Activated naive CD4-positive, alpha-beta T cell treated with anti-CD3 and anti-CD28 coated beads for 36 hours (primary cell): ENCODE results near the gene EHMT1. TPM values are rescaled to one million over a fixed set of nuclear protein-coding genes. Genes with fewer than 3 reads are reported as not detected.
A peak's percentile ranks its signal among the peaks of the same experiment; 100 is the strongest.

Source experiments
- CTCF ChIA-PET: fragments of 350-600 bp; sonication (Branson Sonifier 250); formaldehyde crosslinking; loops from one replicate; lab custom pipeline; 2021; ENCODE audit warnings: antibody characterized with exemption; lab: Charles Lee
- DNase-seq: peaks from one replicate; pipeline ENCODE4 v3.0.0-alpha.2; 2020
- H3K27ac Mint-ChIP-seq: one replicate; pipeline ENCODE4 v1.8.0; 2021; ENCODE audit warnings: mild to moderate bottlenecking, mixed read lengths
- H3K27me3 Mint-ChIP-seq: one replicate; pipeline ENCODE4 v1.8.0; 2021; ENCODE audit warnings: low read depth, mixed read lengths
- H3K36me3 Mint-ChIP-seq: one replicate; pipeline ENCODE4 v1.8.0; 2021; ENCODE audit warnings: low read depth, mixed read lengths
- H3K4me1 Mint-ChIP-seq: one replicate; pipeline ENCODE4 v1.8.0; 2021; ENCODE audit warnings: low read depth, mixed read lengths
- H3K4me3 Mint-ChIP-seq: one replicate; pipeline ENCODE4 v1.8.0; 2021; ENCODE audit warnings: mild to moderate bottlenecking, moderate library complexity, mixed read lengths
- H3K9me3 Mint-ChIP-seq: one replicate; pipeline ENCODE4 v1.8.0; 2021; ENCODE audit warnings: mixed read lengths
- intact Hi-C: fragments of 100-400 bp; cut with micrococcal nuclease; formaldehyde crosslinking; loops from one replicate; pipeline ENCODE4 v1.15.1; 2023
- total RNA-seq, 2 experiments: library from RNA; stranded (reverse); gene quantifications; one replicate each; pipeline ENCODE4 v1.2.3, GENCODE V29; 2021

Gene EHMT1
- total RNA-seq, result 10 to 100 TPM; 57.9 to 59.0 TPM

- Mint-ChIP-seq H3K9me3 (no peaks in the 10 kb centered on the region), H3K27me3 (no peaks in the 10 kb centered on the region), H3K4me3 (peak within 1 kb of the TSS; percentile 93), H3K27ac (peak within 1 kb of the TSS; percentile 89), H3K36me3 (peaks cover 17% of the 10 kb centered on the region), H3K4me1 (peaks cover 38% of the 10 kb centered on the region)
- CTCF ChIA-PET, result interaction anchor here (1.4 kb wide), 1 partner anchor 81 kb away, joined by 3 read pairs; no protein-coding TSS in a partner anchor
- intact Hi-C loops, result loop anchor here (1.0 to 2.0 kb wide), 4 partner anchors 13 to 40 kb away; partner anchors contain the start of genes ARRDC1, DPH7 and ZMYND19
- DNase-seq, result peak; percentile 87
Measured at GRCh38 chr9:137618105-137619067, at the start of gene EHMT1. TSS of gene EHMT1 (plus strand) at chr9:137619005. CDS start at chr9:137619029, 24 bp downstream.

- Mint-ChIP-seq H3K9me3 (no peaks in the 10 kb centered on the region), H3K27me3 (no peaks in the 10 kb centered on the region), H3K27ac (no peak overlapping the region), H3K4me1 (peaks cover 10% of the 10 kb centered on the region), H3K36me3 (peaks cover 13% of the 10 kb centered on the region), H3K4me3 (no peak overlapping the region)
- intact Hi-C loops, result no loop called here
- CTCF ChIA-PET, result no interaction called here
- no peak for DNase-seq
Measured at GRCh38 chr9:137569609-137570203, 49.1 kb upstream of the EHMT1 start.

GRCh38 chr9:137570566-137570965 is 48.2 kb upstream of the EHMT1 start:
- no peaks in the 10 kb centered on the region for H3K9me3 Mint-ChIP-seq
- CTCF ChIA-PET, result interaction anchor here (0.6 kb wide), 1 partner anchor 29 kb away, joined by 3 read pairs; no protein-coding TSS in a partner anchor
- no peak for DNase-seq
- H3K27me3 Mint-ChIP-seq, result no peaks in the 10 kb centered on the region
- H3K36me3 Mint-ChIP-seq, result peaks cover 17% of the 10 kb centered on the region
- H3K27ac Mint-ChIP-seq, result no peak overlapping the region
- no peak overlapping the region for H3K4me3 Mint-ChIP-seq
- intact Hi-C loops, result no loop called here
- peaks cover 19% of the 10 kb centered on the region for H3K4me1 Mint-ChIP-seq

GRCh38 chr9:137574192-137574591 is 44.6 kb upstream of the EHMT1 start:
- intact Hi-C loops, result no loop called here
- H3K4me3 Mint-ChIP-seq, result no peak overlapping the region

GRCh38 chr9:137575364-137575715 is 43.5 kb upstream of the EHMT1 start:
- CTCF ChIA-PET, result no interaction called here
- intact Hi-C loops, result no loop called here
- peak overlapping the region; percentile 27 for H3K27ac Mint-ChIP-seq

More at GRCh38 chr9:137574192-137574591, 44.6 kb upstream of the EHMT1 start:
- no peak overlapping the region for H3K27ac Mint-ChIP-seq
- H3K9me3 Mint-ChIP-seq, result no peaks in the 10 kb centered on the region
- H3K27me3 Mint-ChIP-seq, result no peaks in the 10 kb centered on the region
- H3K36me3 Mint-ChIP-seq, result peaks cover 22% of the 10 kb centered on the region
- DNase-seq, result no peak
- CTCF ChIA-PET, result interaction anchor here (0.9 kb wide), 1 partner anchor 13 kb away, joined by 4 read pairs; no protein-coding TSS in a partner anchor
- H3K4me1 Mint-ChIP-seq, result peaks cover 42% of the 10 kb centered on the region

GRCh38 chr9:137575716-137576411 is 42.9 kb upstream of the EHMT1 start:
- DNase-seq, result no peak
- CTCF ChIA-PET, result no interaction called here
- H3K27me3 Mint-ChIP-seq, result no peaks in the 10 kb centered on the region
- H3K4me3 Mint-ChIP-seq, result no peak overlapping the region
- H3K4me1 Mint-ChIP-seq, result peaks cover 37% of the 10 kb centered on the region
- peaks cover 15% of the 10 kb centered on the region for H3K36me3 Mint-ChIP-seq
- H3K9me3 Mint-ChIP-seq, result no peaks in the 10 kb centered on the region
- H3K27ac Mint-ChIP-seq, result peak overlapping the region; percentile 27
- intact Hi-C loops, result no loop called here

More at GRCh38 chr9:137575364-137575715, 43.5 kb upstream of the EHMT1 start:
- Mint-ChIP-seq H3K4me1 (peaks cover 42% of the 10 kb centered on the region), H3K4me3 (no peak overlapping the region), H3K36me3 (peaks cover 20% of the 10 kb centered on the region), H3K9me3 (no peaks in the 10 kb centered on the region), H3K27me3 (no peaks in the 10 kb centered on the region)
- no peak for DNase-seq

GRCh38 chr9:137578518-137579258 is 40.1 kb upstream of the EHMT1 start, which contains the start of gene DPH7:
TSS of gene DPH7 (minus strand) at chr9:137578925. CDS start at chr9:137578777, 148 bp downstream.
- Mint-ChIP-seq H3K4me1 (peaks cover 37% of the 10 kb centered on the region), H3K27ac (no peak within 1 kb of the TSS), H3K9me3 (no peaks in the 10 kb centered on the region), H3K4me3 (peak within 1 kb of the TSS; percentile 81), H3K27me3 (no peaks in the 10 kb centered on the region), H3K36me3 (peaks cover 19% of the 10 kb centered on the region)
- peak; percentile 96 for DNase-seq
- intact Hi-C loops, result loop anchor here (1.0 to 2.0 kb wide), 5 partner anchors 12 to 44 kb away; partner anchors contain the start of genes ARRDC1, MRPL41, PNPLA7 and ZMYND19
- CTCF ChIA-PET, result interaction anchor here (0.6 to 2.1 kb wide), 7 partner anchors 8 to 52 kb away, joined by 3 to 14 read pairs (median 4); partner anchors contain the start of gene MRPL41

- intact Hi-C loops, result loop anchor here (1.0 to 2.0 kb wide), 3 partner anchors 26 to 44 kb away; partner anchors contain the start of genes ARRDC1, MRPL41 and PNPLA7
- H3K27me3 Mint-ChIP-seq, result no peaks in the 10 kb centered on the region
- H3K9me3 Mint-ChIP-seq, result no peaks in the 10 kb centered on the region
- CTCF ChIA-PET, result interaction anchor here (0.6 to 2.1 kb wide), 7 partner anchors 8 to 52 kb away, joined by 3 to 14 read pairs (median 4); partner anchors contain the start of gene MRPL41
- peak overlapping the region; percentile 81 for H3K4me3 Mint-ChIP-seq
- no peak for DNase-seq
- peaks cover 37% of the 10 kb centered on the region for H3K4me1 Mint-ChIP-seq
- no peak overlapping the region for H3K27ac Mint-ChIP-seq
- peaks cover 19% of the 10 kb centered on the region for H3K36me3 Mint-ChIP-seq
Measured at GRCh38 chr9:137579259-137579604, 39.6 kb upstream of the EHMT1 start.

GRCh38 chr9:137580209-137580953 is 38.4 kb upstream of the EHMT1 start:
- Mint-ChIP-seq H3K4me1 (peaks cover 30% of the 10 kb centered on the region), H3K9me3 (no peaks in the 10 kb centered on the region), H3K36me3 (peaks cover 17% of the 10 kb centered on the region), H3K4me3 (no peak overlapping the region), H3K27me3 (no peaks in the 10 kb centered on the region), H3K27ac (no peak overlapping the region)
- no peak for DNase-seq
- intact Hi-C loops, result no loop called here
- CTCF ChIA-PET, result interaction anchor here (0.8 to 2.1 kb wide), 5 partner anchors 8 to 46 kb away, joined by 3 to 14 read pairs (median 4); partner anchors contain the start of gene ZMYND19

- peaks cover 24% of the 10 kb centered on the region for H3K4me1 Mint-ChIP-seq
- intact Hi-C loops, result no loop called here
- no peak overlapping the region for H3K27ac Mint-ChIP-seq
- DNase-seq, result no peak
- H3K4me3 Mint-ChIP-seq, result no peak overlapping the region
- H3K36me3 Mint-ChIP-seq, result peaks cover 12% of the 10 kb centered on the region
- H3K27me3 Mint-ChIP-seq, result no peaks in the 10 kb centered on the region
- CTCF ChIA-PET, result interaction anchor here (1.1 to 2.1 kb wide), 2 partner anchors 8 to 11 kb away, joined by 3 to 14 read pairs; no protein-coding TSS in a partner anchor
- no peaks in the 10 kb centered on the region for H3K9me3 Mint-ChIP-seq
Measured at GRCh38 chr9:137580954-137581322, 37.9 kb upstream of the EHMT1 start.
